K562 (cell line): Measurements from ENCODE around the gene CAPN10. TPM values are rescaled to one million over a fixed set of nuclear protein-coding genes. Genes with fewer than 3 reads are reported as not detected.

Source experiments
- ATAC-seq: fragments of 200-7000 bp; cut with Tn5 transposase; 3 replicates; pipeline ENCODE4 v1.9.1; 2020; ENCODE audit warnings: moderate library complexity
- BruUV-seq: library from RNA; stranded (reverse); fragments of 400-500 nt; replicated peaks from 2 replicates; lab custom pipeline; 2021; lab: Mats Ljungman, UMichigan
- CTCF ChIA-PET: fragments of 300-600 bp; formaldehyde crosslinking; extraction: SDS; loops from one replicate; lab custom pipeline; 2021; ENCODE audit warnings: low intra/inter-chr PET ratio; lab: Yijun Ruan, JAX
- POLR2A ChIA-PET: fragments of 300-600, 350-650 bp; sonication (Branson Sonifier 250); formaldehyde crosslinking; extraction: SDS; loops from one replicate; lab custom pipeline; 2021; ENCODE audit warnings: antibody characterized with exemption, inconsistent platforms; lab: Yijun Ruan, JAX
- DNase-seq, 4 experiments: peaks; one replicate each; pipeline versions ENCODE4 v3.0.0 to v3.0.0-alpha.2; 2011 to 2018; ENCODE audit warnings: low spot score in 3 of 4, mixed read lengths in 3 of 4; ENCODE audit errors: extremely low read depth in 1 of 4
- FAIRE-seq: peaks from 2 replicates; lab custom pipeline; 2011; peaks lifted over from hg19 to GRCh38; lab: Jason Lieb, UNC
- H2AFZ ChIP-seq: 2 replicates; pipeline ENCODE4 v1.6.0; 2011; ENCODE audit warnings: low read depth, low read length, control low read depth, inconsistent platforms
- H3K27ac ChIP-seq: fragments of 200-600 bp; 3 replicates; pipeline ENCODE4 v1.8.0; 2011; ENCODE audit warnings: low read depth, mild to moderate bottlenecking, control low read depth, inconsistent platforms, low read length, moderate library complexity, mixed read lengths; ENCODE audit errors: extremely low read depth
- H3K27me3 ChIP-seq, 2 experiments: fragments of 300-600 bp in 1 of 2; 2 replicates in 1 of 2; 3 replicates in 1 of 2; pipeline versions ENCODE4 v1.6.0 to v1.8.0; 2011; ENCODE audit warnings: inconsistent platforms in 2 of 2, low read length in 2 of 2, mild to moderate bottlenecking in 1 of 2, mixed read lengths in 1 of 2, moderate library complexity in 1 of 2; ENCODE audit not compliant: control insufficient read depth in 2 of 2, insufficient read depth in 2 of 2
- H3K36me3 ChIP-seq: fragments of 300-600 bp; 3 replicates; pipeline ENCODE4 v1.8.0; 2011; ENCODE audit warnings: mild to moderate bottlenecking, low read length, inconsistent platforms; ENCODE audit not compliant: control insufficient read depth, insufficient read depth
- H3K4me1 ChIP-seq, 2 experiments: fragments of 200-600 bp in 1 of 2; replicated peaks in 1 of 2; 2 replicates in 1 of 2; 3 replicates in 1 of 2; pipeline versions ENCODE4 v1.5.1 to v1.8.0; 2011; ENCODE audit warnings: inconsistent platforms in 2 of 2, low read length in 2 of 2, mild to moderate bottlenecking in 1 of 2, mixed read lengths in 1 of 2, moderate library complexity in 1 of 2; ENCODE audit not compliant: control insufficient read depth in 2 of 2, insufficient read depth in 2 of 2
- H3K4me2 ChIP-seq: 2 replicates; pipeline ENCODE4 v1.6.1; 2011; ENCODE audit warnings: low read length, control low read depth, inconsistent platforms, mixed read lengths; ENCODE audit not compliant: insufficient read depth
- H3K4me3 ChIP-seq: fragments of 200-600 bp; sonication (generic), shearing (Covaris generic); 2 replicates; pipeline ENCODE4 v1.5.1; 2016; ENCODE audit warnings: control low read depth, inconsistent platforms
- H3K79me2 ChIP-seq: fragments of 200-600 bp; 3 replicates; pipeline ENCODE4 v1.8.0; 2011; ENCODE audit warnings: low read length, inconsistent platforms; ENCODE audit not compliant: control insufficient read depth, insufficient read depth
- H3K9ac ChIP-seq, 2 experiments: 2 replicates each; pipeline versions ENCODE4 v1.6.0 to v1.6.1; 2011; ENCODE audit warnings: low read depth in 2 of 2, low read length in 2 of 2, control low read depth in 1 of 2, inconsistent platforms in 1 of 2, mild to moderate bottlenecking in 1 of 2, mixed read lengths in 1 of 2; ENCODE audit not compliant: insufficient read depth in 1 of 2
- H3K9me1 ChIP-seq: one replicate; pipeline ENCODE4 v1.6.0; 2011; ENCODE audit warnings: inconsistent platforms, mild to moderate bottlenecking, low read length, moderate library complexity; ENCODE audit not compliant: control insufficient read depth, insufficient read depth
- H3K9me3 ChIP-seq: replicated peaks from 2 replicates; pipeline ENCODE4 v1.5.1; 2011; ENCODE audit warnings: low read depth, low read length, inconsistent platforms; ENCODE audit not compliant: control insufficient read depth, insufficient read depth
- H4K20me1 ChIP-seq: replicated peaks from 2 replicates; pipeline ENCODE4 v1.6.1; 2011; ENCODE audit warnings: low read length, inconsistent platforms, mixed read lengths; ENCODE audit not compliant: control insufficient read depth, insufficient read depth
- ATF1 ChIP-seq, 2 experiments: fragments of 450-650 bp in 1 of 2; IDR thresholded peaks; 2 replicates each; pipeline ENCODE4 v1.6.1; 2016; ENCODE audit warnings: missing compliant biosample characterization in 1 of 2, missing genetic modification characterization in 1 of 2
- ATF2 ChIP-seq: sonication (generic); formaldehyde crosslinking; IDR thresholded peaks from 2 replicates; pipeline ENCODE4 v1.8.1; 2022; ENCODE audit warnings: missing genetic modification reagents
- CREBBP ChIP-seq: IDR thresholded peaks from one replicate; pipeline ENCODE4 v1.6.1; 2012; ENCODE audit warnings: low read depth, mild to moderate bottlenecking, control low read depth, inconsistent platforms, low read length
- E2F3 ChIP-seq: fragments of 250-450 bp; sonication (Bioruptor Pico); IDR thresholded peaks from 2 replicates; pipeline ENCODE4 v1.4.0; 2020; ENCODE audit warnings: mild to moderate bottlenecking
- ESRRA ChIP-seq: fragments of 450-650 bp; IDR thresholded peaks from 2 replicates; pipeline ENCODE4 v1.6.1; 2014; ENCODE audit warnings: low read depth, mild to moderate bottlenecking, moderate library complexity, borderline replicate concordance
- ID3 ChIP-seq, 2 experiments: fragments of 250-450 bp in 1 of 2; fragments of 450-650 bp in 1 of 2; sonication (Bioruptor Pico) in 1 of 2; IDR thresholded peaks; 2 replicates each; pipeline versions ENCODE4 v1.6.1 to v1.8.0; 2016 to 2021; ENCODE audit warnings: mild to moderate bottlenecking in 2 of 2, moderate library complexity in 2 of 2, missing compliant biosample characterization in 1 of 2, missing genetic modification characterization in 1 of 2
- JUNB ChIP-seq: fragments of 450-650 bp; formaldehyde crosslinking; conservative IDR thresholded peaks from 2 replicates; pipeline ENCODE4 v1.4.0; 2020; ENCODE audit warnings: mild to moderate bottlenecking
- MXI1 ChIP-seq: IDR thresholded peaks from 2 replicates; pipeline ENCODE4 v1.6.1; 2011; ENCODE audit warnings: low read depth, mild to moderate bottlenecking, improper control_type of control experiment, low read length
- MYC ChIP-seq, 2 experiments: fragments of 250-450 bp in 1 of 2; sonication (Bioruptor Pico) in 1 of 2; IDR thresholded peaks; 2 replicates each; pipeline versions ENCODE4 v1.5.1 to v1.6.1; 2012 to 2021; ENCODE audit warnings: low read depth in 2 of 2, borderline replicate concordance in 1 of 2, improper control_type of control experiment in 1 of 2, low read length in 1 of 2, mild to moderate bottlenecking in 1 of 2, moderate library complexity in 1 of 2
- NCOA2 ChIP-seq, 2 experiments: fragments of 450-650 bp; IDR thresholded peaks; 2 replicates each; pipeline ENCODE4 v1.6.1; 2018; ENCODE audit warnings: mild to moderate bottlenecking in 2 of 2, moderate library complexity in 1 of 2; ENCODE audit not compliant: partially characterized antibody in 2 of 2
- NELFE ChIP-seq: IDR thresholded peaks from 2 replicates; pipeline ENCODE4 v1.6.1; 2011; ENCODE audit warnings: mild to moderate bottlenecking; ENCODE audit not compliant: insufficient read depth, insufficient read length
- NR2C2 ChIP-seq, 2 experiments: fragments of 200-800 bp in 1 of 2; sonication (Bioruptor generic) in 1 of 2; sonication (generic) in 1 of 2; formaldehyde crosslinking in 1 of 2; IDR thresholded peaks; 2 replicates each; pipeline versions ENCODE4 v1.6.1 to v1.8.0; 2016 to 2022; ENCODE audit warnings: mild to moderate bottlenecking in 1 of 2, missing compliant biosample characterization in 1 of 2, missing genetic modification characterization in 1 of 2, missing genetic modification reagents in 1 of 2
- PRMT5 ChIP-seq: sonication (generic); formaldehyde crosslinking; IDR thresholded peaks from 2 replicates; pipeline ENCODE4 v1.5.0; 2020; ENCODE audit warnings: missing genetic modification reagents
- SRSF9 ChIP-seq: fragments of 200-400 bp; formaldehyde crosslinking; IDR thresholded peaks from 2 replicates; pipeline ENCODE4 v1.6.1; 2017; ENCODE audit warnings: low read depth, low read length, borderline replicate concordance
- THRB ChIP-seq: fragments of 450-650 bp; formaldehyde crosslinking; conservative IDR thresholded peaks from 2 replicates; pipeline ENCODE4 v1.4.0; 2022; ENCODE audit warnings: mild to moderate bottlenecking, missing genetic modification characterization
- ZEB2 ChIP-seq: fragments of 450-650 bp; IDR thresholded peaks from 2 replicates; pipeline ENCODE4 v1.6.1; 2016
- ZNF586 ChIP-seq: fragments of 450-650 bp; formaldehyde crosslinking; conservative IDR thresholded peaks from 2 replicates; pipeline ENCODE4 v1.4.0; 2020; ENCODE audit warnings: mild to moderate bottlenecking, moderate library complexity
- WGBS: fragments of 100-300 bp; shearing (Covaris generic); methylation state at CpG from one replicate; pipeline ENCODE4 v1.1.6; 2016; ENCODE audit warnings: low coverage, mixed read lengths; ENCODE audit not compliant: insufficient coverage; ENCODE audit errors: missing lambda C conversion rate; 5-methylcytosine and 5-hydroxymethylcytosine counted together
- in situ Hi-C: fragments of 300-500 bp; cut with MboI; formaldehyde crosslinking; loops from 4 replicates; pipeline ENCODE4 v1.15.0; 2018; ENCODE audit warnings: inconsistent platforms, mixed read lengths
- intact Hi-C: fragments of 100-400 bp; cut with micrococcal nuclease; formaldehyde crosslinking; loops from 2 replicates; pipeline ENCODE4 v1.14.2; 2022
- polyA plus RNA-seq, 8 experiments: library from polyadenylated mRNA; depleted of rRNA in 4 of 8; stranded (reverse) in 5 of 8; unstranded in 3 of 8; fragments of >200 nt; fragmentation: Nextera tagmentation in 2 of 8; fragmentation: Illumina TruSeq in 1 of 8; extraction: Ambion mirVana in 2 of 8; extraction: Trizol in 1 of 8; gene quantifications; 2 replicates each; pipeline versions ENCODE4 v1.2.1 to v1.2.3, GENCODE V29; 2011 to 2014; ENCODE audit warnings: inconsistent platforms in 1 of 8, missing spikeins in 1 of 8
- total RNA-seq, 7 experiments: library from RNA; depleted of rRNA in 6 of 7; stranded (reverse); fragments of >200 nt in 6 of 7; fragmentation: Illumina TruSeq in 2 of 7; extraction: Trizol in 2 of 7; gene quantifications; 2 replicates each; pipeline versions ENCODE4 v1.2.1 to v1.2.3, GENCODE V29; 2011 to 2021; ENCODE audit warnings: low replicate concordance in 1 of 7

CAPN10 gene
- total and polyA plus RNA-seq, 9 of the 15 experiments (the other 6 are each of a cell fraction or from before 2014, with no cell fraction given), result 0.08 to 26.1 (median 8.4) TPM

GRCh38 chr2:240551811-240552210, 34.7 kb upstream of the CAPN10 start:
- ChIA-PET CTCF (no interaction called here), POLR2A (interaction anchor here (0.6 to 1.1 kb wide), 2 partner anchors 9 to 341 kb away, joined by 3 read pairs; no protein-coding TSS in a partner anchor)
- Histone ChIP-seq H3K79me2 (peaks cover 15% of the 10 kb centered on the region), H4K20me1 (no peaks in the 10 kb centered on the region), H3K27me3 (no peaks in the 10 kb centered on the region), H3K4me2 (no peak overlapping the region), H3K27ac (no peak overlapping the region), H3K9ac (no peak overlapping the region), H3K4me3 (no peak overlapping the region), H3K36me3 (peaks cover 40% of the 10 kb centered on the region; the same call in 2 of the 3 replicates), H2AFZ (no peak overlapping the region), H3K9me3 (peaks cover 2% of the 10 kb centered on the region; the same call in 1 of the 2 replicates), H3K9me1 (no peaks in the 10 kb centered on the region), H3K4me1 (no peaks in the 10 kb centered on the region; a peak in 1 of 5 replicates)
- DNase-seq, result no peak
- no TSS peak for BruUV-seq
- ATAC-seq, result no peak
- in situ Hi-C loops (no loop called here), intact Hi-C loops (no loop called here)
- no peak for TF ChIP-seq ATF1 (CRISPR knock-in tag; IDR thresholded peaks at IDR 0.05)
- TF ChIP-seq ATF1 (tag; IDR thresholded peaks at IDR 0.05), result no peak
- TF ChIP-seq MXI1, result no peak
- no peak for TF ChIP-seq ESRRA
- no peak for TF ChIP-seq ATF2
- no peak for TF ChIP-seq E2F3 (CRISPR knock-in tag)
- no peak for TF ChIP-seq ZNF586 (CRISPR knock-in tag)
- TF ChIP-seq NELFE, result no peak
- no peak for TF ChIP-seq MYC (IDR thresholded peaks at IDR 0.05; ENCODE audit: low read depth, low read length)
- no peak for TF ChIP-seq MYC (CRISPR knock-in tag; IDR thresholded peaks at IDR 0.05; ENCODE audit: borderline replicate concordance, low read depth)
- no peak for TF ChIP-seq NR2C2 (CRISPR knock-in tag; IDR thresholded peaks at IDR 0.05)
- TF ChIP-seq NR2C2 (tag; IDR thresholded peaks at IDR 0.05), result no peak
- TF ChIP-seq JUNB (CRISPR knock-in tag), result no peak
- TF ChIP-seq PRMT5 (CRISPR knock-in tag), result no peak
- no peak for TF ChIP-seq CREBBP
- no peak for TF ChIP-seq ZEB2
- no peak for TF ChIP-seq SRSF9
- TF ChIP-seq THRB (CRISPR knock-in tag), result no peak
- no peak for TF ChIP-seq ID3 (CRISPR knock-in tag; IDR thresholded peaks at IDR 0.05)
- no peak for TF ChIP-seq ID3 (tag; IDR thresholded peaks at IDR 0.05)
- TF ChIP-seq NCOA2 (IDR thresholded peaks at IDR 0.05; ENCODE audit: partially characterized antibody in 2 of 2), result no peak
- no peak for FAIRE-seq
- WGBS, result 0% methylated on average over 1 of the region's 1 CpG
